Thyroid gland (tissue), 4 donors: ENCODE results near the gene FAF2. TPM values are rescaled to one million over a fixed set of nuclear protein-coding genes. Genes with fewer than 3 reads are reported as not detected.

Source experiments
- DNase-seq, 2 donors: peaks; one replicate each; pipeline ENCODE4 v3.0.0-alpha.2; 2019
- H3K27ac ChIP-seq, 3 donors: fragments of 200-600 bp; sonication (generic); 1 replicate in 2 of 3; 2 replicates in 1 of 3; pipeline ENCODE4 v1.5.1; 2016 to 2019; ENCODE audit warnings: mild to moderate bottlenecking in 1 of 3, moderate library complexity in 1 of 3
- H3K27me3 ChIP-seq: fragments of 200-600 bp; sonication (generic); one replicate; pipeline ENCODE4 v1.5.1; 2019
- H3K36me3 ChIP-seq, 2 donors: fragments of 200-600 bp; sonication (generic); one replicate each; pipeline ENCODE4 v1.5.1; 2016 to 2019
- H3K4me1 ChIP-seq, 2 donors: fragments of 200-600 bp; sonication (generic); one replicate each; pipeline ENCODE4 v1.5.1; 2017 to 2019
- H3K4me3 ChIP-seq, 3 donors: fragments of 200-600 bp; sonication (generic); replicated peaks in 1 of 3; 1 replicate in 2 of 3; 2 replicates in 1 of 3; pipeline ENCODE4 v1.5.1; 2016; ENCODE audit warnings: mild to moderate bottlenecking in 1 of 3
- H3K9me3 ChIP-seq: fragments of 200-600 bp; sonication (generic); one replicate; pipeline ENCODE4 v1.5.1; 2017
- POLR2A ChIP-seq, 2 donors: fragments of 450-650 bp; IDR thresholded peaks; one replicate each; pipeline ENCODE4 v1.6.1; 2017; ENCODE audit warnings: antibody characterized with exemption in 2 of 2, mild to moderate bottlenecking in 2 of 2, moderate library complexity in 1 of 2
- WGBS, 2 donors: methylation state at CpG; one replicate each; pipeline ENCODE4 v1.1.5; 2017; 5-methylcytosine and 5-hydroxymethylcytosine counted together
- intact Hi-C: fragments of 100-400 bp; cut with DNase I; formaldehyde crosslinking; loops from one replicate; pipeline ENCODE4 v1.15.1; 2023
- total RNA-seq, 4 donors: library from RNA; depleted of rRNA; stranded (reverse); fragments of >200 nt; gene quantifications; one replicate each; pipeline ENCODE4 v1.2.3, GENCODE V29; 2016
- TF ChIP-seq, protein P1 (sequence below), 6 experiments: fragments of 200-600 bp in 3 of 6; fragments of 450-650 bp in 3 of 6; sonication (generic) in 3 of 6; IDR thresholded peaks; one replicate each; pipeline ENCODE4 v1.5.1; 2016 to 2019; ENCODE audit warnings: antibody characterized with exemption in 6 of 6, mild to moderate bottlenecking in 2 of 6, inconsistent platforms in 1 of 6, moderate library complexity in 1 of 6

FAF2 gene
- total RNA-seq, 4 donors from 2014 or later: 33.6 to 186 (median 43.2) TPM

DNA sequence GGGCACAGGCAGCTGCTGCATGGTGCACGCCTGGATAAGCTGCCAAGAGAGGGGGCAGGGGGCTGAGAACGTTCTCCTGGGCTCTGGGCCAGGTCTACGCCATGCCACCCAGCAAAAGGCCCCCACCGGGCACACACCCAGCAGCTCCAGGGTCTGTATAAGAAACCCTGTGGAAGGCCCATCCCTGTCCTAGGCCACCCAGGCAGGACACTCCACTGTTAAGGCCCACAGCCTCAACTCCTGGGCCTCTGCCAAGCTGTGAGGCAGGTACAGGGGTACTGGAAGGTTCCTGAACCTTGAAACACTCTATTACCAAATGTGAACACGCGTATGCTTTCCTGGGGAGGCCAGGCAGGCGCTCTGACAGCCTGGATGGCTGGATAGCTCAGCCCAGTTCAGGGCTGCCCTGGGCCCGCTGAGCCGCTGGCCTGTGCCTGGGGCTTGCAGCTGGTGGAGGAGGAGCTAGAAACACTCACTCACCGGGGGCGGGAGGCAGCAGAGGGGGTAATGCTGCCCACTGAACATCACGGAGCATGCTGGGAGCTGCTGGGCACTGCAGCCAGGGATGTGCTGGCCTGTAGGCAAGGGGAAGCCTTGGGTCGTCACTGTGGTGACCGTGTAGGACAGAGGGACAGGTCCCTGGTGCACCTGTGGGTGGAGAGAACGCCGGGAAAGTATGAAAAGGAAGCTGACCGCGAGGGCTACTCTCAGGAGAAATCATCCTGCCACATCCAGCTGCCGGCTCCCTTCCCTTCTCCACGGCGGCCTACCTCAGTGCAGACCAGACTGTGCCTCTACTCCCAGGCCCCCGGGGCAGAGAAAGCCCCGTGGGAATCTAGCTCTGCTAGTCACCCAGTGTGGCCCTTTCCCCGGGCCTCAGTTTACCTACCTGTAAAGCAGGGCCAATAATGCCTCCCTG lies 83.1 kb downstream of the FAF2 start:
- peak overlapping the region; percentile 18 to 37 (median 30) for H3K27ac ChIP-seq
- no peak overlapping the region for H3K4me3 ChIP-seq
- DNase-seq: peak; percentile 95 to 96
- WGBS, 2 donors: 46 to 48% methylated on average over 9 to 17 of the region's 24 CpGs
- H3K27me3 ChIP-seq: no peaks in the 10 kb centered on the region
- intact Hi-C loops: no loop called here
- TF ChIP-seq POLR2A (IDR thresholded peaks at IDR 0.05): no peak
- TF ChIP-seq, protein P1, sequence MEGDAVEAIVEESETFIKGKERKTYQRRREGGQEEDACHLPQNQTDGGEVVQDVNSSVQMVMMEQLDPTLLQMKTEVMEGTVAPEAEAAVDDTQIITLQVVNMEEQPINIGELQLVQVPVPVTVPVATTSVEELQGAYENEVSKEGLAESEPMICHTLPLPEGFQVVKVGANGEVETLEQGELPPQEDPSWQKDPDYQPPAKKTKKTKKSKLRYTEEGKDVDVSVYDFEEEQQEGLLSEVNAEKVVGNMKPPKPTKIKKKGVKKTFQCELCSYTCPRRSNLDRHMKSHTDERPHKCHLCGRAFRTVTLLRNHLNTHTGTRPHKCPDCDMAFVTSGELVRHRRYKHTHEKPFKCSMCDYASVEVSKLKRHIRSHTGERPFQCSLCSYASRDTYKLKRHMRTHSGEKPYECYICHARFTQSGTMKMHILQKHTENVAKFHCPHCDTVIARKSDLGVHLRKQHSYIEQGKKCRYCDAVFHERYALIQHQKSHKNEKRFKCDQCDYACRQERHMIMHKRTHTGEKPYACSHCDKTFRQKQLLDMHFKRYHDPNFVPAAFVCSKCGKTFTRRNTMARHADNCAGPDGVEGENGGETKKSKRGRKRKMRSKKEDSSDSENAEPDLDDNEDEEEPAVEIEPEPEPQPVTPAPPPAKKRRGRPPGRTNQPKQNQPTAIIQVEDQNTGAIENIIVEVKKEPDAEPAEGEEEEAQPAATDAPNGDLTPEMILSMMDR (IDR thresholded peaks at IDR 0.05): no peak
- peaks cover 32 to 33% of the 10 kb centered on the region in 2 donors for H3K36me3 ChIP-seq
- no peaks in the 10 kb centered on the region for H3K9me3 ChIP-seq
- H3K4me1 ChIP-seq: peaks cover 47 to 55% of the 10 kb centered on the region in 2 donors

GRCh38 chr5:176531902-176532493 lies 83.8 kb downstream of the FAF2 start:
- WGBS, 2 donors: 77 to 89% methylated on average over 13 to 20 of the region's 28 CpGs
- DNase-seq: no peak
- no peak for TF ChIP-seq POLR2A (IDR thresholded peaks at IDR 0.05)
- TF ChIP-seq, protein P1 (IDR thresholded peaks at IDR 0.05): no peak
- no peaks in the 10 kb centered on the region for H3K9me3 ChIP-seq
- intact Hi-C loops: no loop called here
- peaks cover 32 to 33% of the 10 kb centered on the region in 2 donors for H3K36me3 ChIP-seq
- H3K4me1 ChIP-seq: peaks cover 49 to 55% of the 10 kb centered on the region in 2 donors
- H3K4me3 ChIP-seq: no peak overlapping the region
- no peaks in the 10 kb centered on the region for H3K27me3 ChIP-seq
- H3K27ac ChIP-seq: peak overlapping the region; percentile 18 to 37 (median 30)

- H3K36me3 ChIP-seq: peaks cover 29 to 33% of the 10 kb centered on the region in 2 donors
- no peak for DNase-seq
- 81 to 91% methylated on average over 4 to 5 of the region's 9 CpGs for WGBS, 2 donors
- H3K4me1 ChIP-seq: peaks cover 49 to 55% of the 10 kb centered on the region in 2 donors
- H3K9me3 ChIP-seq: no peaks in the 10 kb centered on the region
- no peak overlapping the region for H3K4me3 ChIP-seq
- no peak for TF ChIP-seq POLR2A (IDR thresholded peaks at IDR 0.05)
- TF ChIP-seq, protein P1 (IDR thresholded peaks at IDR 0.05): no peak
- H3K27me3 ChIP-seq: no peaks in the 10 kb centered on the region
- intact Hi-C loops: no loop called here
- H3K27ac ChIP-seq: peak overlapping the region in 2 of 3 donors; percentile 8 to 96
Observed at GRCh38 chr5:176532795-176533194, 84.6 kb downstream of the FAF2 start.

- DNase-seq: no peak
- intact Hi-C loops: no loop called here
Observed at GRCh38 chr5:176533390-176533789, 85.2 kb downstream of the FAF2 start.

More at GRCh38 chr5:176533390-176533789, 85.2 kb downstream of the FAF2 start:
- H3K4me1 ChIP-seq: peaks cover 49 to 59% of the 10 kb centered on the region in 2 donors
- peaks cover 23 to 29% of the 10 kb centered on the region in 2 donors for H3K36me3 ChIP-seq
- H3K27me3 ChIP-seq: no peaks in the 10 kb centered on the region
- TF ChIP-seq POLR2A (IDR thresholded peaks at IDR 0.05): no peak
- TF ChIP-seq, protein P1 (IDR thresholded peaks at IDR 0.05): no peak
- H3K9me3 ChIP-seq: no peaks in the 10 kb centered on the region
- WGBS, 2 donors: 42 to 53% methylated on average over 8 of the region's 8 CpGs
- no peak overlapping the region for H3K4me3 ChIP-seq
- H3K27ac ChIP-seq: peak overlapping the region in 2 of 3 donors; percentile 8 to 96
